Activated CD4-positive, alpha-beta T cell treated with anti-CD3 and anti-CD28 coated beads, Interleukin-2, Interleukin-6, amounts not matched to agents 100 ng/mL and 50 ng/mL, durations not matched to agents 16 hours and 8 hours (primary cell): ENCODE measurements around the gene GPC5.

Experiments
- DNase-seq: peaks from one replicate; pipeline ENCODE4 v3.0.0-alpha.2; 2020

The GPC5 gene

DNA sequence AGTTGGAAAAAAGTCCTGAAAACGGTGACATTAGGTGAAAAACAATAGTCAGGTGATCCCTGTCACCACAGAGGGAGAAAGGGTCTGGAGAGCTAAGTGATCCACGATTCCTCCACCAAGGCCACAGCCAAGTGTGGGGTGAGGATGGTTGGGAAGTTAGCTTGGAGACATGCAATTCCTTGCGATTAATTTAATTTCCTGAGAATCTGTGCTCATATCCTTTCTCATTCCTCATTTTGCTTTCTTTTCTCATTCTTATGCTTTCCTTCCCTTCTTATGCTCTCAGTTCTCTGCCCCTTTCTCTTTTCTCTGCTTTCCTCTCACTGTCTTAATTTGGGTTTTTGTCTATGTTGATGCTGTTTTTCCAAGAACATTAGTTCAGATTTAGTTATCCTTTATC lies 68.8 kb downstream of the GPC5 start:
- DNase-seq = no peak

DNA sequence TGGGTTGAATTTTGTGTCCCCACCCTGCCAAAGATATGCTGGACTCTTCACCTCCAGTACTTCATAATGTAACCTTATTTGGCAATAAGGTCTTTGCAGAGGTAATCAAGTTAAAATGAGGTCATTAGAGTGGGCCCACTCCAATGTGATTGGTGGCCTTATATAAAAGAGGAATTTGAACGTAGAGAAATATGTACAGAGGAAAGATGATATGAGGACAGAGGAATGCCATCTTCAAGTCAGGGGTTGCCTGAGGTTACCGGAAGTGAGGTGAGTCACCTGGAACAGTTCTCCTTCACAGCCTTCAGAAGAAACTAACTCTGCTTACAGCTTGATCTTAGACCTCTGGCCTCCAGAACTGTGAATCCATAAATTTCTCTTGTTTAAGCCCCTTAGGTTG lies 69.9 kb downstream of the GPC5 start:
- DNase-seq = no peak

DNA sequence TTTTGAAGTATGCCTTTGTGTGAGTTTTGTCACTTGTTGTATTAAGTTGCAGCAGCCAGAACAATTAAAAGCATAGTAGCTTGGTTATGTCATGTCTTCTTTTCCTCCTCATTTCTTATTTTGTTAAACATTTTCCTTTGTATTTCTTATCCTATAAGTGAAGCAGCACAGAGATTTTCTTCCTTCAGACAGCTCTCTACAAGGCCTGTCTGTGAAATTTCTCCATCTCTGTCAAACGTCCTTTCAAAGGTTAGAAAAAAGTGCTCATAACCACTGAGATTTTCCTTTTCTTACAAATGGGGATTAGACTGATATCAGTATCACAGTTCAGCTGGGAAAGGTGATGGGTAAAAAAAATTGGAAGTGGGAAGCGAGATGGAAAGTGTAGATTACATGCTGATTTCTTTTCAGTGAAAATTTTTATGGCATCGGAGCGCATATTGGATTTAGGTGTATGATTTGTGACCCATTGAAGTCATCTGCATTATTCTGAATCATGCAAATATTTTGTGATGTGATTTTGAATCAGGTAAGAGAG lies 71.7 kb downstream of the GPC5 start:
- DNase-seq = no peak

DNA sequence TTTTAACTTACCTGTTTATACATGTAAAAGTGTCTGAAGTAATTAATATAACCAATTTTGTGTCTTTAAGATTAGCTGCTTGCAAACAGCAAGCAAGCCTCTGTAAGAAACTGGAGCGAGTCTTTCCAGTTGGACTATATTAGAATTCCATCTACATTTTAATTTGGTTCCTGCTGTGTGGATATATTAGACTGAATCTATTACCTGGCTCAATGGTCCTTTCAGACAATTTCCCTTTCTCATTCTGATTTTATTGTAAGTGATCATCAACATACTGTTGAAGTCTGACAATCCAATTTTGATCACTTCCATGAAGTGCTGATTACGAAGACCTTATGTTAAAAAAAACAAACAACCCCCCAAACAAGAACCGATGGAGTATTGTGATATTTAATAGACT lies 72.3 kb downstream of the GPC5 start:
- DNase-seq = no peak

DNA sequence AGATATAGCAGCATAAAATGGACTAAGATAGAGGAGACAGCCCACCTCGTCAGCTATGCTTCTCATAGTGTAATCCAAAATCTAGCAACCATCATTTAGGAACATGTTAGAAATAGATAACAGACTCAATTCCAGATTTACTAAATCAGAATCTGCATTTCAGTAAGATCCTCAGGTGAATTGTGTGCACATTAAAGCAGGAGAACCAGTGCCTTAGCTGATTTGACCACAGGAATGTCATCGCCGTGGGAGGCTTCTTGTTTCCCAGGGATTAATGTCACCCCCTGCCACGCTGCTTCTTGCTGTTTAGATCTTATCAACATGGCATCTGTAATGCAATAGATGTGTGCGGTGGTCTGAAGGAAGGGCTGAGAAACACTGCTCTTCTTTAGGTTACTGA lies 84.0 kb downstream of the GPC5 start:
- no peak for DNase-seq

DNA sequence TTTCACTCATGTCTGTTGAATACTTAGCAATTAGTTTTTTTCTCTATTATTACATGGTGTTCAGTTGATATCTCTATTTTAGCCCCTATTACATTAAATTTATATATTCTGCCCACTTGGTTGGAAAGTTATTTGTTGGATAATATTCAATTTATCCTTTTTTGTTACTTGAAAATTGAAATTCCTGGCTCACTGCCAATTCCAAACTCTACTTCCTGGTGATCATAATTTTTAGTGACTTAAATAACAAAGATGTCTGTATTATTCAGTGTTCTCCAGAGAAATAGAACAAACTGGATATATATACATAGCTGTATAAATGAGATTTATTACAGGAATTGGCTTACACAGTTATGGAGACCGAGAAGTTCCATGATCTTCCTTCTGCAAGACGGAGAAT lies 93.6 kb downstream of the GPC5 start:
- no peak for DNase-seq

DNA sequence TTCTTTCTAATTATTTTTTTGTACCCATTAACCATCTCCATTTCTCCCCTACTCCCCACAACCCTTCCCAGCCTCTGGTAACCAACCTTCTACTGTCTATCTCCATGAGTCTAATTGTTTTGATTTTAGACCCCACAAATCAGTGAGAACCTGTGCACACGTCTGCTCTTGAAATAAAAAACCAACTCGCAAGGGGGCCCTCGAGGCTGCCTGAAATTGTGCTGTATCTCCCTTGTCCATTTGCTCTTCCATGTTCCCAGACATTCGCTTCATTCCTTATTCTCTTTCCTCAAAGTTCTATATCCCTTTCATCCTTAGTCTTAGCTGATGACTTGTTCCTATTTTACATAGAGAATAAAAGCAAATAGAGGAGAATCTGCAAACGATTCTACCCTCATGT lies 95.0 kb downstream of the GPC5 start:
- no peak for DNase-seq

DNA sequence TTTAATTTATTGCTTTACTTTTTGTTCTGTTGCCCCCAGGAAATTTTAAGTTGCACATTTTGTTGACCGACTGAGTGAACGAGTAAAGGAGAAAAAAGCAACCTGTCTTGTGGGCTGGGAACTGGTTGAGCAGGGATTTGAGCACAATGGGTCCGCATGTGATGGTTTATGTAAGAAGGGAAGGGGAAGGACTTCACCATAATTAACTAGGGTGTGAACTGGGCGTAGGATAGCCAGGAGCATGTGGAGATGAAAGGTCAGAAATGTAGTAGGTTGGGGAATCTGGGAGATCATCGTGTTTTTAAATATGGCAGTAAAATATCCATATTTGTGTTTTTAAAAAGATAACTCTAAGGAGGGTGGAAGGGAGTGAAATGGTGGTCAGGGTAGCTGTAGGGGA lies 99.9 kb downstream of the GPC5 start:
- DNase-seq = no peak

DNA sequence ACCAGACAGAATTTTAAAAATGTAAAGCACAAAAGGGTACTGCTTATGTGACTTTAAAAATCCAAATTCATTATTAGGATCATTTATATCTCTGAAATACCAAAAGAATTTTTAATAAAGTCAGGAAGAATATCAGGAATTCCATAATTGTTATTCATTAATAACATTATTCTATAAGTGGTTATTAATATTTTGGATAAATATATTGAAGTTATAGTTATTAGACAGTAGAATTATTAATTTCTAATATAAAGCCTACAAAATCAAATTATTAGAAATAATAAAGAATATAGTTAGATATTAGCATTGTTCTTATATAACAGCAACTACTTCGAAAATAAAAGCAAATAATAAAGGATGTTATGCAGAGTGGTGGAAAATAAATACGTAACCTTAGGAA lies 105.8 kb downstream of the GPC5 start:
- no peak for DNase-seq

DNA sequence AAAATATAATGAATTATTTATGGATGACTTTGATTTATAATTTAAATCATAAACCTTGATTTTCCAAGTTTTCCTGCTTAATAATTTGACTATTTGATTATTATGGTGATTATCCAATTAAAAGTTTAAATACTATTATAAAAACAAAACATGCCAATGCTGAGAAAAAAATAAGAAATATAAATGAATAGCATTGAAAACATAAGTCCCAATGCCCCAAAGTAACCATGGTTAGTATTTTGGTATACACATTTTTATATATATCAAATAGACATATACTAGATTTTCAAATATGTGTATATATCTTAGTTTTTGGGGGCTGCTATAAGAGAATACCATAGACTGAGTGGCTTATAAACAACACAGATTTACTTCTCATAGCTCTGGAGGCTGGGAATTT lies 108.3 kb downstream of the GPC5 start:
- no peak for DNase-seq

DNA sequence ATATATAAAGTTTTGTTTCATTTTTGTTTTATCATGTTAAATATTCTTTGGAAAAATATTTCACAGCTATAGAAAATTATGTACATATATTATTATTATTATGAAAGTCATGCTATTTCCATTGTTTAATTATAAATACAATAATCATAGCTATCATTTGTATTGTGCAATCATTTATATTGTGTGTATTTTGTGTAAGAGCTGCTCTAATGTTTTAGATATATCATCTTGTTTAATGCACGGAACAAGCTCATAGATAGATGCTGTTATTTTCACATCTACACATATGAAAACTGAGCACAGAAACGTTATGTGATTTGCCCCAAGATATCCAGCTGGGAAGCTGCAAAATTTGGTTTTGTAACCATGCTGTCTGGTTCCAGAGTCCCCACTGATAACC lies 111.6 kb downstream of the GPC5 start:
- DNase-seq = no peak

DNA sequence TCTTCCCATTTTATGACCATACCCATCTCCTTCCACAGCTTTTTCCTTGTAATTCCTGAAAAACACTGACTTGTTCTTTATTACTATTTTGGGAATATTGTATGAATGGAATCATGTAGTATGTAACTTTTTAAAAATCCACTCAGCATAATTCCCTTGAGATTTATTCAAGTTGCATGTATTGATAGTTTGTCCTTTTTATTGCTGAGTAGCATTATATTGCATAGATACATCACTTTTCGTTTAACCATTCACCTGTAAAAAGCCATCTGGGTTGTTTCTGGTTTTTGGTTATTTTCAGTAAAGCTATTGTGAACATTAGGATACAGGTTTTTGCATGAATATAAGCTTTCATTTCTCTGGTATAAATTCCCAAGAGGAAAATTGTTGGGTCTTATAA lies 115.4 kb downstream of the GPC5 start:
- no peak for DNase-seq

DNA sequence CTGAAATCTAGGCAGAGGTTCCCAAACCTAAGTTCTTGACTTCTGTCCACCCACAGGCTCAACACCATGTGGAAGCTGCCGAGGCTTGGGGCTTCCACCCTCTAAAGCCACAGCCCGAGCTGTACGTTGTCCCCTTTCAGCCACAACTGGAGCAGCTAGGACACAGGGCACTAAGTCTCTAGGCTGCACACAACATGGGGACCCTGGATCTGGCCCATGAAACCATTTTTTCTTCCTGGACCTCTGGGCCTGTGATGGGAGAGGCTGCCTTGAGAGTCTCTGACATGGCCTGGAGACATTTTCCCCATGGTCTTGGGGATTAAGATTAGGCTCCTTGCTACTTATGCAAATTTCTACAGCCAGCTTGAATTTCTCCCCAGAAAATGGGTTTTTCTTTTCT lies 118.4 kb downstream of the GPC5 start:
- no peak for DNase-seq

DNA sequence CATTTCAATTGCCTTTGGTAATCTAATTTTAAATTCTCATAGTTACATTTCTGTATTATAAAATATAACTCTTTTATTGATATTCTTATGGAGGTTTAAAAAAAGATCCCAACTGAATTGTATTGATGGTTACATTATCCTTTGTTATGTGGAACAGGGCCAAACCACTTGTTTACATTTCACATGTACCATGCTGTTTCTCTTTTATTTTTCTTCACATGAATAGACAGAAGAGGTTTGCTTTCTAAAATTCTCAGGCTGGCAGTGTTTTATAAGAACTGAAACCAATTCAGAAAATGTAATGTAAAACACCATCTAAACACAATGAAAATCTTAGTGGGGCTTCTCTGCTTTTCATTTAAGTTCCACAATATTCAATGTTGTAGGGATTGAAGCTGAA lies 122.5 kb downstream of the GPC5 start:
- DNase-seq = no peak

DNA sequence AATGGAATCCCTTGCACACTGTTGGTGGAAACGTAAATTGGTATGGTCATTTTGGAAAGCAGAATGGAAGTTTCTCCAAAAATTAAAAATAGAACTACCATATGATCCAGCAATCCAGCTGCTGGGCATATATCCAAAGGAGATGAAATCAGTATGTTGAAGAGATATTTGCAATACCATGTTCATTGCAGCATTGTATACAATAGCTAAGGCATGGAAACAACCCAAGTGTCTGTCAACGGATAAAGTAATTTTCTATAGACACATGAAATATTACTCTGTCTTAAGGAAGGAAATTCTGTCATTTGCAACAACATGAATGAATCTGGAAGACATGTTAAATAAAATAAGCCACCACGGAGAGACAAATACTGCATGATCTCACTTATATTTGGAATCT lies 124.7 kb downstream of the GPC5 start:
- no peak for DNase-seq

DNA sequence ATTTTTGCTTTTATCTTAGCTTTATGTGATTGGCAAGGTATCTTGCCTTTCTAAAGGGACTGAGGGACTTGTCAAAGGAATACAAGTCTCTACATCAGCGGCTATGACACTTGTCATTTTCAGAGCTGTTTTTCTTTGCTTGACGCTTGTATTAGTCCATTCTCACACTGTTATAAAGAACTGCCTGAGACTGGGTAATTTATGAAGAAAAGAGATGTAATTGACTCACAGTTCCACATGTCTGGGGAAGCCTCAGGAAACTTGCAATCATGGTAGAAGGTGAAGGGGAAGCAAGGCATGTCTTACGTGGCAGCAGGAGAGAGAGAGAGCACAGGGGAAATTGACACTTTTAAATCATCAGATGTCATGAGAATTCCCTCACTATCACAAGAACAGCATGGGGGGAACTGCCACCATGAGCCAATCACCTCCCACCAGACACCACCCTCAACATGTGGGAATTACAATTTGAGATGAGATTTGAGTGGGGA lies 128.2 kb downstream of the GPC5 start:
- no peak for DNase-seq

DNA sequence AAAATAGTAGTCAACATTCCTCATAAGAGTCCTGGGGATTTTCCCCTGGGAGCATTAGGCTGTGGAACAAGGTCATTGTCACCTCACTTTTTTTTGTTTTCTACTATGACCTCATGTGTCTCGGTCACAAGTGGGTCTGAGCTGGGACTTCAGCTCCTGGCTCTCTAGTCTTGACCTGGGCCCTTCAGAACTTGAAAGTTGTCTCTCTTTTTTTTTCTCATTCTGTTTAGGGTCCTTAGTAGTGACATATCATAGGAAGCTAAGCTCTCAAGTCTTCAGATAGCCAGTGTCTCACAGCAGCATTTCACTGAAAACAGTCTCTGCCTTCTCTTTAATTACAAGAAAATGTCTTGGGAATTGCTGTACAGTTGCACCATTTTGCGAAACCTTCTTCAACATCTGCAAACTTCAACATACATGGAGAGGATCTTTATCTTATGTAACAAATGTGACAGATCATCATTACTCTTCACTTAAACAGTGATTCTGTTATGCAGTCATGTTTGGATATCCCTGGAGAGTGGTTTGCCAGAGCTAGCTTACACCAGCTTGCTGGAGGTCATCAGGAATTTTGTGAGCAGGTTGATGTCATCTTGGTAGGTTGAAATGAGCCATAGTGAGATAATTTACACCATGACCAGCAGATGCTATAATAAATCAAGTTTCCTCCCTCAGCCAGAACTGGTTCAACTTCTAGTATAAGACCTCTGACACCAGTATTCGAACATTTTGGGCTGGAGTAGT lies 131.5 kb downstream of the GPC5 start:
- DNase-seq = no peak

DNA sequence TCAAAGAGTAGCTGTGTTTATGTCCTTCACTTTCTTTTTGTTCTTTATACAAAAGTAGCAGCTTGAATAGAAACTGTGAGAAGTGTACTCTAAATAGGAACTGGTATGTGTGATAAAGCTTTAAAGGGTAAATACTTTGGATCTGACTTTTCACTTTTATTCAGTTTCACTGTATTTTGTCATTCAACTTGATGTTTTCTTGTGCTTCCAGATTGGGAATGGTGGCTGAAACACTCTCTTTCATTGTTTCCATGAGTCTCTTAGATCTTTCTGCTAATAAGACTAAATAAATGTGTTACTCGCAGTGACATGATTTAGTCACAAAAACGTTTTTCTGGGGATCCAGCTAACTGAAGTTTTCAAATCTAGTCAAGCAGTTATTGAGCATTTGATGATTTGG lies 133.2 kb downstream of the GPC5 start:
- DNase-seq = no peak

DNA sequence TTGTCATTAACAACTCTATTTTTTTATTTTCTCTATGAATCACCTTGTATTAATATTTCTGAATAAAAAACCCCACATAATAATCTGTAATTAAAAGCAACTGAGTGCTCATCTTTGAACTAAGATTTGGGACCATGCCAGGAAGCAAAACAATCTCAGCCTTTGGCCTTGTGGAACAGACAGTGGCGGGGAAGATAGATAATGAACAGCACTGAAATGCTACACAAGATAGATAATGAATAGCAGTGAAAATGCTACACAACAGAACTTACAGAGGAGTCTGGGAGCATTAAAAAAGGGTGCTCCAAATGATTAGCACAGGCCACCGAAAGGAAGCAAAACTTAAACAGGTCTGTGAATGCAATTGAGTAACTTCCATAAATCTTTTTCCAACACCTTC lies 134.9 kb downstream of the GPC5 start:
- DNase-seq = no peak

DNA sequence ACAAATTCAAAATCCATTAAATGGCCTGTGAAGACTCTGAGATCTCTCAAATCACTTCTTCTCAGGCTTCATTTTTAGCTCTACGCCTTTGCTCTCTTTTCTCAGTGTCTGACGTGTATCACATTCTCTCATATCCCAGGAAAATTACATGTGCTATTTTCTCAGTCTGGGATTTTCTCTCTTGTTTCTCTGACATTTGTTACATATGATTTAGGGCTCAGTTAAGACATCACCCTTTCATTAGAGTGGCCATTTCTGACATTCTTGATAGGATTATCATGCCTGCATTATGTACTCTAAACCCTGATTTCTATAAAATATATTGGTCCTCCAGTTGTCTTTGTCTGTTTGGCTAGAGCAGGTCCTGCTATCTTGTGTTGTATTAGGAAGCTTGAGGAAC lies 136.6 kb downstream of the GPC5 start:
- no peak for DNase-seq

DNA sequence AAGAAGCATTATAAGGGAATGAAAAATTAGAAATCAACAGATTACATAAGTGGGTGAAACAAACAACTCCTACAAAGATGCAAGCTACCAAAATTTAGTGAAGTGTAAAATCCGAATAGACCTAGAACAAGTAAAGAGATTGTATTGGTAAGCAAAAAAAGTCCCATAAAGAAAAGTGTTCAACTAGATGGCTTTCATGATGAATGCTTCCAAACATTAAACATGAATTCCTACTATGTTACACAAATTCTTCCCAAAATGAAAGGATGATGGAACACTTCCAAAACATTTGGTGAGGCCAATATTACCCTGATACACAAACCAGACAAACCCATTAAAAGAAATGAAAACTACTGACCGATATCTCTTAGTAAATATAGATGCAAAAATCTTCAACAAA lies 139.0 kb downstream of the GPC5 start:
- DNase-seq = no peak

DNA sequence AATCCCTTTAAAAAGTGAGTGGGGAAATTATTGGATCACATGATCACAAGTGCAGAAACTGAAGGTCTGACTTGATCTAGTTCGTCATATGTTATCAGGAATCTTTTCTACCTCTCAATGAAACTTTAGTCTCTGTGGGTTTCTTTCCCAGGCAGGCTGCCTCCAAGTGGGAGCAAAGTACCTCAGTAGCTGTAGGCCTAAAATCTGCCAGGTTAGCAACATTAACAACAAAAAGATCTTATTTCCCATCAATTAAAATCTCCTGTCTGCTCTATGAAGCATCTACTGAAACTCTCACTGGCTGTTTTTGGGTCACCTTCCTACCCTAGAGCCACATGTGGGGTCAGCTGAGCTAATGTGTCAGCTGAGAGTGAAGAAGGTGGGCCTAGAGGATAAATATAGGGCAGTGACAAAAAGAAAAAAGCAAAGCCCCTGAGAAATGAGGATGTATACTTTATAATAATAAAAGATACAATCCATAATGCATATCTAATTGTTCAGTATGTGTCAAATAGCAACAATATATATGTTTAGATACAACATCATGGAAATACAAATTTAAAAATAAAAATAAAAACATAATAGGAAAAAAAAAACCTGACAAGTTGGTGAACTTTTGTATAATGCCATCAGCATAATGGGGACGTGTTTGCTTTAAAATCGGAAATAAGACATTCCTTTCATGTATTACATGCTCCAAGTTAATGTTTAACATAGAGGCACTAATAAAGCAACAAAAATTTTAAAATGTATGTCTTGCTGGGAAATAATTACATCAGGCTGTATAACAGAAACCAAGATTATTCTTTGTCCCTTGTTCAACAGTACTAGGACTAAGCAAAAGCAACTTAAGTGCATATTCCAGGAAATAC lies 141.1 kb downstream of the GPC5 start:
- DNase-seq = no peak

DNA sequence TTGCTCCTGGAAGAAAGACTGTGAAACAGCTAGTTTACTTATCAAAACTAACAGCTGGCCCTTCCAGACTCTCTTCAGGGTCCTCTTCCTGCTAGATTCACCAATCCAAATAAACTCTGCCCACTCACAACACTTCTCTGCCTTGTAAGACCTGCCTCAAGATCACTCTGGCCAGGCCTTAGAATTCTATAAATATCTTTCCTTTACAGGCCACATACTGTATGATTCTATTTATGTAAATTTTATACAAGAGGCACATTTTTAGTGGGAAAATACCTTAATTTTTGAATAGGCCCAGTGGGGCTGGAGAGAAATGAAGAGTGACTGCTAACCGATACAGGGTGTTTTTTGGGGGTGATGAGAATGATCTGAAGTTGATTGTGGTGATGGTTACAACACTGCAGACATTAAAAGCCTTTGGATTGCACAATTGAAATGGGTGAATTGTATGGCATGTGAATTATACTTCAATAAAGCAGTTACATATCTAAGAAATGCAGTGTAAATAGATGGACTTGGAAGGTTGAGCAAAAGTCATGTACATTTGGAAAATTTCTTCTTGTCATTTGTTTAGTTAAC lies 141.8 kb downstream of the GPC5 start:
- DNase-seq = no peak

DNA sequence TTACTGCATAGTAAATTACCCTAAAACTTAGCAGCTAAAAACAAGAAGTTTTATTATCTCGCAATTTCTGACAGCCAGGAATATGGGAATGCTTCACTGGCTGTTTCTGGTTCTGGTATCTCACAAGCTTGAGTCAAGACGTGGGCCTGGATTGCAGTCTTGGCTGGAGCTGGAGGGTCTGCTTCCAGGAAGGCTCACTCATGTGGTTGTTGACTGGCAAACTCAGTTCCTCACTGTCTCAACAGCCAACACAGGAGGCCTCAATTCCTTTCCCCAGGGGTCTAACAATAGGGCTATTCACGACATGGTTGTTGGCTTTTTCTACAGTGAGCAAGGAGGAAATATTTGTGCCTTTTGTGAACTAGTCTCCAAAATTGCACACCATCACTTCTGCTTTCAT lies 146.3 kb downstream of the GPC5 start:
- DNase-seq = no peak
